Stimulated activated CD4-positive, alpha-beta T cell treated with anti-CD3 and anti-CD28 coated beads, Interleukin-12 subunit alpha, Interleukin-12 subunit beta, amount 100 ng/mL, for 24 hours (primary cell): ENCODE results near the gene TRIM63.
"Not testable (repeated sequence)": the region's sequence is repeated elsewhere in the genome, so short reads cannot be mapped to it uniquely, and the experiment has no call there.

Experiments
- DNase-seq, 2 experiments: peaks; one replicate each; pipeline ENCODE4 v3.0.0-alpha.2; 2020; ENCODE audit warnings: low read depth in 2 of 2

Gene TRIM63

GRCh38 chr1:26067432-26067911 lies at the start of gene TRIM63:
TSS of gene TRIM63 (minus strand) at chr1:26067630. CDS start at chr1:26067494, 136 bp downstream.
- no peak for DNase-seq

GRCh38 chr1:26114165-26114927 lies 46.9 kb upstream of the TRIM63 start:
- DNase-seq = no peak

GRCh38 chr1:26112407-26112775 lies 45.0 kb upstream of the TRIM63 start:
- peak in 1 of 2 experiments; percentile 6 for DNase-seq

GRCh38 chr1:26111530-26112406 lies 44.3 kb upstream of the TRIM63 start, which contains the start of gene PDIK1L:
TSS of gene PDIK1L (plus strand) at chr1:26111824. CDS start at chr1:26114309, 2,485 bp downstream.
- peak; percentile 88 for DNase-seq

- DNase-seq = peak; percentile 52 to 69
Measured at GRCh38 chr1:26110731-26111529, 43.5 kb upstream of the TRIM63 start.

- DNase-seq = no peak
Measured at GRCh38 chr1:26109229-26110164, 42.1 kb upstream of the TRIM63 start.

GRCh38 chr1:26105226-26105548 lies 37.8 kb upstream of the TRIM63 start:
- not testable (repeated sequence) for DNase-seq

GRCh38 chr1:26102526-26102925 lies 35.1 kb upstream of the TRIM63 start:
- no peak for DNase-seq

GRCh38 chr1:26102119-26102518 lies 34.7 kb upstream of the TRIM63 start:
- DNase-seq = no peak

- not testable (repeated sequence) for DNase-seq
Measured at GRCh38 chr1:26100204-26100603, 32.8 kb upstream of the TRIM63 start.

GRCh38 chr1:26099780-26100179 lies 32.4 kb upstream of the TRIM63 start:
- no peak for DNase-seq

GRCh38 chr1:26098602-26099001 lies 31.2 kb upstream of the TRIM63 start:
- DNase-seq = no peak

GRCh38 chr1:26097696-26098095 lies 30.3 kb upstream of the TRIM63 start:
- DNase-seq = no peak

- no peak for DNase-seq
Measured at GRCh38 chr1:26096471-26096870, 29.0 kb upstream of the TRIM63 start.

GRCh38 chr1:26094677-26095383 lies 27.4 kb upstream of the TRIM63 start:
- DNase-seq = no peak

- no peak for DNase-seq
Measured at GRCh38 chr1:26094076-26094669, 26.7 kb upstream of the TRIM63 start.

GRCh38 chr1:26093569-26093968 lies 26.1 kb upstream of the TRIM63 start:
- not testable (repeated sequence) for DNase-seq

- DNase-seq = no peak
Measured at GRCh38 chr1:26092422-26092821, 25.0 kb upstream of the TRIM63 start.

GRCh38 chr1:26090893-26091292 lies 23.5 kb upstream of the TRIM63 start:
- no peak for DNase-seq

GRCh38 chr1:26089125-26089524 lies 21.7 kb upstream of the TRIM63 start:
- no peak for DNase-seq
